Testis (tissue), 3 donors: ENCODE data around the gene SH3BP4. TPM values are rescaled to one million over a fixed set of nuclear protein-coding genes. Genes with fewer than 3 reads are reported as not detected.

Source experiments
- DNase-seq: peaks from one replicate; pipeline ENCODE4 v3.0.0-alpha.2; 2019
- H3K27ac ChIP-seq, 2 donors: fragments of 200-600 bp; sonication (generic); one replicate each; pipeline ENCODE4 v1.5.1; 2019
- H3K27me3 ChIP-seq: fragments of 200-600 bp; sonication (generic); one replicate; pipeline ENCODE4 v1.5.1; 2019
- H3K36me3 ChIP-seq: fragments of 200-600 bp; sonication (generic); one replicate; pipeline ENCODE4 v1.5.1; 2017; ENCODE audit warnings: low read depth; ENCODE audit errors: missing control alignments
- H3K4me1 ChIP-seq: fragments of 200-600 bp; sonication (generic); one replicate; pipeline ENCODE4 v1.5.1; 2019
- H3K4me3 ChIP-seq, 2 donors: fragments of 200-600 bp; sonication (generic); one replicate each; pipeline ENCODE4 v1.5.1; 2017 to 2019
- H3K9me3 ChIP-seq: fragments of 200-600 bp; sonication (generic); one replicate; pipeline ENCODE4 v1.5.1; 2017
- POLR2A ChIP-seq: fragments of 450-650 bp; IDR thresholded peaks from one replicate; pipeline ENCODE4 v1.6.1; 2017; ENCODE audit warnings: antibody characterized with exemption, mild to moderate bottlenecking, moderate library complexity
- WGBS, 2 donors: methylation state at CpG; one replicate each; pipeline ENCODE4 v1.1.5; 2018; 5-methylcytosine and 5-hydroxymethylcytosine counted together
- intact Hi-C: fragments of 100-400 bp; cut with DNase I; formaldehyde crosslinking; loops from one replicate; pipeline ENCODE4 v1.15.1; 2023; ENCODE audit warnings: low total_unique reads
- polyA plus RNA-seq: library from polyadenylated mRNA; stranded (reverse); fragments of 350-450 nt; fragmentation: Illumina TruSeq; extraction: RNeasy Lipid Tissue Mini Kit (QIAGEN cat#74804); gene quantifications from one replicate; pipeline ENCODE4 v1.2.3, GENCODE V29; 2014; ENCODE audit warnings: low read depth, low replicate concordance; ENCODE audit not compliant: insufficient read depth
- total RNA-seq, 2 donors: library from RNA; depleted of rRNA; stranded (reverse); fragments of >200 nt; gene quantifications; one replicate each; pipeline ENCODE4 v1.2.3, GENCODE V29; 2016
- TF ChIP-seq, protein P1 (sequence below), 3 experiments: fragments of 450-650 bp in 2 of 3; fragments of 200-600 bp in 1 of 3; sonication (generic) in 1 of 3; IDR thresholded peaks; one replicate each; pipeline ENCODE4 v1.5.1; 2016 to 2019; ENCODE audit warnings: antibody characterized with exemption in 3 of 3, mild to moderate bottlenecking in 2 of 3, moderate library complexity in 1 of 3

Gene SH3BP4
- total and polyA plus RNA-seq, 3 donors from 2014 or later = 33.3 to 88.5 (median 64.4) TPM

DNA sequence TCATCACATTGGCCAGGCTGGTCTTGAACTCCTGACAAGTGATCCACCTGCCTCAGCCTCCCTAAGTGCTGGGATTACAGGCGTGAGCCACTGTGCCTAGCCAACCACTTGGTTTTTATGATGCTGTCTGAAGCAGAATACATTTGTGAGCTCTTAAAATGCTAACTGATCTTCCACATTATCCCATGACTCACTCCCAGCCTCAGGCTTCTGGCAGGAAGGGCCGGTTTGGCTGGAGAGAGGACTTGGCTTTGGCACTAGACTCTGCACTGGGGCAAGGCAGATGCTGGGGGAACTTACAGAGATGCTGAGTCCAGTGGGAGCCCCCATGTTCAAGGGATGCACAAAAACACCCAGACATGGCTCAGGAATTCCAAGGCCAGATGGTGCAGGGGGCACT, 40.5 kb upstream of the SH3BP4 start:
- Histone ChIP-seq H3K27ac (no peak overlapping the region), H3K4me3 (no peak overlapping the region), H3K36me3 (no peaks in the 10 kb centered on the region), H3K4me1 (no peaks in the 10 kb centered on the region), H3K9me3 (no peaks in the 10 kb centered on the region), H3K27me3 (no peaks in the 10 kb centered on the region)
- intact Hi-C loops = no loop called here
- 91 to 94% methylated on average over 2 of the region's 2 CpGs for WGBS, 2 donors
- DNase-seq = no peak
- no peak for TF ChIP-seq POLR2A
- TF ChIP-seq, protein P1, sequence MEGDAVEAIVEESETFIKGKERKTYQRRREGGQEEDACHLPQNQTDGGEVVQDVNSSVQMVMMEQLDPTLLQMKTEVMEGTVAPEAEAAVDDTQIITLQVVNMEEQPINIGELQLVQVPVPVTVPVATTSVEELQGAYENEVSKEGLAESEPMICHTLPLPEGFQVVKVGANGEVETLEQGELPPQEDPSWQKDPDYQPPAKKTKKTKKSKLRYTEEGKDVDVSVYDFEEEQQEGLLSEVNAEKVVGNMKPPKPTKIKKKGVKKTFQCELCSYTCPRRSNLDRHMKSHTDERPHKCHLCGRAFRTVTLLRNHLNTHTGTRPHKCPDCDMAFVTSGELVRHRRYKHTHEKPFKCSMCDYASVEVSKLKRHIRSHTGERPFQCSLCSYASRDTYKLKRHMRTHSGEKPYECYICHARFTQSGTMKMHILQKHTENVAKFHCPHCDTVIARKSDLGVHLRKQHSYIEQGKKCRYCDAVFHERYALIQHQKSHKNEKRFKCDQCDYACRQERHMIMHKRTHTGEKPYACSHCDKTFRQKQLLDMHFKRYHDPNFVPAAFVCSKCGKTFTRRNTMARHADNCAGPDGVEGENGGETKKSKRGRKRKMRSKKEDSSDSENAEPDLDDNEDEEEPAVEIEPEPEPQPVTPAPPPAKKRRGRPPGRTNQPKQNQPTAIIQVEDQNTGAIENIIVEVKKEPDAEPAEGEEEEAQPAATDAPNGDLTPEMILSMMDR (IDR thresholded peaks at IDR 0.05) = no peak

- TF ChIP-seq POLR2A = no peak
- TF ChIP-seq, protein P1 (IDR thresholded peaks at IDR 0.05) = no peak
- WGBS, 2 donors = 69 to 73% methylated on average over 3 of the region's 3 CpGs
- intact Hi-C loops = no loop called here
- no peaks in the 10 kb centered on the region for H3K9me3 ChIP-seq
- H3K4me1 ChIP-seq = peaks cover 6% of the 10 kb centered on the region
- H3K27me3 ChIP-seq = no peaks in the 10 kb centered on the region
- H3K36me3 ChIP-seq = no peaks in the 10 kb centered on the region
- no peak for DNase-seq
- no peak overlapping the region for H3K27ac ChIP-seq
- H3K4me3 ChIP-seq = no peak overlapping the region
Observed at GRCh38 chr2:234912437-234912836, 39.4 kb upstream of the SH3BP4 start.

GRCh38 chr2:234913208-234913626, 38.6 kb upstream of the SH3BP4 start:
- intact Hi-C loops = no loop called here
- DNase-seq = no peak
- Histone ChIP-seq H3K4me3 (no peak overlapping the region), H3K36me3 (no peaks in the 10 kb centered on the region), H3K27me3 (no peaks in the 10 kb centered on the region), H3K9me3 (no peaks in the 10 kb centered on the region), H3K27ac (no peak overlapping the region), H3K4me1 (peaks cover 8% of the 10 kb centered on the region)
- TF ChIP-seq, protein P1 (IDR thresholded peaks at IDR 0.05) = no peak
- no peak for TF ChIP-seq POLR2A
- WGBS, 2 donors = 82 to 83% methylated on average over 5 of the region's 5 CpGs

- no peaks in the 10 kb centered on the region for H3K27me3 ChIP-seq
- intact Hi-C loops = no loop called here
- no peak for TF ChIP-seq POLR2A
- TF ChIP-seq, protein P1 (IDR thresholded peaks at IDR 0.05) = no peak
- no peaks in the 10 kb centered on the region for H3K36me3 ChIP-seq
- no peak overlapping the region for H3K27ac ChIP-seq
- H3K9me3 ChIP-seq = no peaks in the 10 kb centered on the region
- 93 to 96% methylated on average over 9 of the region's 9 CpGs for WGBS, 2 donors
- no peak overlapping the region for H3K4me3 ChIP-seq
- no peak for DNase-seq
- H3K4me1 ChIP-seq = peaks cover 8% of the 10 kb centered on the region
Observed at GRCh38 chr2:234914371-234915154, 37.3 kb upstream of the SH3BP4 start.

- no peaks in the 10 kb centered on the region for H3K36me3 ChIP-seq
- no peak overlapping the region for H3K4me3 ChIP-seq
- TF ChIP-seq, protein P1 (IDR thresholded peaks at IDR 0.05) = no peak
- no peak for TF ChIP-seq POLR2A
- H3K27ac ChIP-seq = no peak overlapping the region
- no peaks in the 10 kb centered on the region for H3K9me3 ChIP-seq
- H3K27me3 ChIP-seq = no peaks in the 10 kb centered on the region
- 76 to 90% methylated on average over 5 of the region's 5 CpGs for WGBS, 2 donors
- no peak for DNase-seq
- intact Hi-C loops = no loop called here
- H3K4me1 ChIP-seq = peaks cover 8% of the 10 kb centered on the region
Observed at GRCh38 chr2:234916674-234917073, 35.1 kb upstream of the SH3BP4 start.
